Measurements from ENCODE around the gene BST2. TPM values are rescaled to one million over a fixed set of nuclear protein-coding genes. Genes with fewer than 3 reads are reported as not detected.
A peak's percentile ranks its signal among the peaks of the same experiment; 100 is the strongest.

Gene BST2
- total RNA-seq, 4 donors from 2014 or later, result 4.1 to 66.8 (median 31.0) TPM

DNA sequence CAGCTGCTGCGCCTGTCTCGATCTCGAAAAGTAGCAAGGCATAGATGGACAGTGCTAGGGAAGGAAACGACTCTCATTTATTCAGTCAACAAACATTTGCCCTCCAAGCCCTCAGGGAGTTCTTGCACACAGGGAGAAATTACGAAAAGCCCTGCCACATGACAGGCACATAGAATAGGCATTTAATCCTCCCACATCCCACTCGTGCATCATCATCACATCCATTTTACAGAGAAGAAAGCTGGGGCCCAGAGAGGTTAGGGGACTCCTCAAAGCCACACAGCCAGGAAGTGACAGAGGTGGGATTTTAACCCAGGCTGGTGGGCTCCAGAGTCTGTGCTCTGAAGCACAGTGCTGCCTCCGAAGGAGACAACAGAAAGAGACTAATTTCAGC is 31.4 kb upstream of the BST2 start:
- Histone ChIP-seq H3K4me1 (no peaks in the 10 kb centered on the region), H3K27ac (no peak overlapping the region), H3K36me3 (no peaks in the 10 kb centered on the region), H3K9me3 (no peaks in the 10 kb centered on the region), H3K4me3 (no peak overlapping the region), H3K27me3 (no peaks in the 10 kb centered on the region)
- intact Hi-C loops (cut with DNase I), result no loop called here
- no peak for DNase-seq
- WGBS, 2 donors, result 68 to 72% methylated on average over 4 to 7 of the region's 7 CpGs
- TF ChIP-seq POLR2A (IDR thresholded peaks at IDR 0.05), result no peak
- TF ChIP-seq, protein P1, sequence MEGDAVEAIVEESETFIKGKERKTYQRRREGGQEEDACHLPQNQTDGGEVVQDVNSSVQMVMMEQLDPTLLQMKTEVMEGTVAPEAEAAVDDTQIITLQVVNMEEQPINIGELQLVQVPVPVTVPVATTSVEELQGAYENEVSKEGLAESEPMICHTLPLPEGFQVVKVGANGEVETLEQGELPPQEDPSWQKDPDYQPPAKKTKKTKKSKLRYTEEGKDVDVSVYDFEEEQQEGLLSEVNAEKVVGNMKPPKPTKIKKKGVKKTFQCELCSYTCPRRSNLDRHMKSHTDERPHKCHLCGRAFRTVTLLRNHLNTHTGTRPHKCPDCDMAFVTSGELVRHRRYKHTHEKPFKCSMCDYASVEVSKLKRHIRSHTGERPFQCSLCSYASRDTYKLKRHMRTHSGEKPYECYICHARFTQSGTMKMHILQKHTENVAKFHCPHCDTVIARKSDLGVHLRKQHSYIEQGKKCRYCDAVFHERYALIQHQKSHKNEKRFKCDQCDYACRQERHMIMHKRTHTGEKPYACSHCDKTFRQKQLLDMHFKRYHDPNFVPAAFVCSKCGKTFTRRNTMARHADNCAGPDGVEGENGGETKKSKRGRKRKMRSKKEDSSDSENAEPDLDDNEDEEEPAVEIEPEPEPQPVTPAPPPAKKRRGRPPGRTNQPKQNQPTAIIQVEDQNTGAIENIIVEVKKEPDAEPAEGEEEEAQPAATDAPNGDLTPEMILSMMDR (IDR thresholded peaks at IDR 0.05), result no peak

DNA sequence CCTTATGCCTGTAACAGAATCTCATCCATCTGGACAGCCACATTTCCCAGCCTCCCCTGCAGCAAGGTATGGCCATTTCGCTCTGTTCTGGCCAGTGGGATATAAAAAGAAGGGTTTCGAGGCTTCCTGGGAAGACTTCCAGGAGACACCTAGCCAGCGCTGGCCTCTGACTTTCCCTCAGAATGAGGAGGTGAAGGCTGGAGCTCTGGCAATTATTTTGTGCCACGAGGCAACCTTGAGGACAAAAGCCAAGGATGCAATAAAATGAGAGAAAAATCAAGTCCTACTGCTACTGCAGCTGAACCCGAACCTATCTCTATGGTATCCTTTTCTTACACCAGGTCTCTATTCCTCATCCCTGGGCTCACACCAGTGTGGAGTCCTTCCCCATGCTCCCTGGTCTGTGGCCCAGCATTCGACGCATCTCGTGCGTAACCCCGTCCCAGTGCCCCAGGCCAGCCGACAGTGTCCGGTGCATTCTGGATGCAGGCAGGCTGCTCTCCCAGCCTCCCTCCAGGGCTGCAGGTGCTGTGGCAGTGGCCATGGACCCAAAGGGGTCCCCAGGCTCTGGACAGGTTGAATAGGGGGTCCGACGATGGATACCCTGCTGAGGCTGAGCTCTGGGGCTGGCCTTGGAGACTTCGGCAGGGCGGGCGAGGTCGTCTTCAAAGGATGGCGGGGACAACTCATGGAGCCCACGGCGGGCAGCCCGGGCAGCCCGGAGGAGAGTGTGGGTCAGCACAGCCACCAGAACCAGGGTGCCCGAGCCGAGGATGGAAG is 30.9 kb upstream of the BST2 start:
- 90 to 95% methylated on average over 16 to 20 of the region's 25 CpGs for WGBS, 2 donors
- H3K27ac ChIP-seq, result no peak overlapping the region
- no peaks in the 10 kb centered on the region for H3K36me3 ChIP-seq
- no peak overlapping the region for H3K4me3 ChIP-seq
- no peaks in the 10 kb centered on the region for H3K9me3 ChIP-seq
- intact Hi-C loops (cut with DNase I), result no loop called here
- TF ChIP-seq POLR2A (IDR thresholded peaks at IDR 0.05), result no peak
- TF ChIP-seq, protein P1 (IDR thresholded peaks at IDR 0.05), result no peak
- H3K27me3 ChIP-seq, result no peaks in the 10 kb centered on the region
- DNase-seq, result no peak
- H3K4me1 ChIP-seq, result no peaks in the 10 kb centered on the region

DNA sequence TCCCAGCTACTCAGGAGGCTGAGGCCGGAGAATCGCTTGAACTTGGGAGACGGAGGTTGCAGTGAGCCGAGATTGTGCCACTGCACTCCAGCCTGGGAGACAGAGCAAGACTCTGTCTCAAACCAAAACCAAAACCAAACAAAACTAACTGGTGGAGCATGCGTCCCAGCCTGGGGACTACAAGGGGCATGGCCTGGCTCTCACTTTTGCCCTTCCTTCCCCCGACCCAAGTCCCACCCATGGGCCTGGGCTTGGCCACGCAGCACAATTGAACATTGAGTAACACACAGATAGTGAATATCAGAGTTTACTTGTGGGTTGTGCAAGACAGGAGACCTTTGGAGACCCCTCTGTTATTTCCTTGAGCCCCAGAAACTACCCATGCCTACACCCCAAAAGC is 29.8 kb upstream of the BST2 start:
- WGBS, 2 donors, result 78 to 83% methylated on average over 5 to 6 of the region's 7 CpGs
- intact Hi-C loops (cut with DNase I), result no loop called here
- Histone ChIP-seq H3K27ac (no peak overlapping the region), H3K36me3 (no peaks in the 10 kb centered on the region), H3K9me3 (no peaks in the 10 kb centered on the region), H3K27me3 (no peaks in the 10 kb centered on the region), H3K4me1 (peaks cover 0 to 2% (median 0%) of the 10 kb centered on the region in 3 donors), H3K4me3 (no peak overlapping the region)
- no peak for TF ChIP-seq POLR2A (IDR thresholded peaks at IDR 0.05)
- TF ChIP-seq, protein P1 (IDR thresholded peaks at IDR 0.05), result no peak
- DNase-seq, result no peak

DNA sequence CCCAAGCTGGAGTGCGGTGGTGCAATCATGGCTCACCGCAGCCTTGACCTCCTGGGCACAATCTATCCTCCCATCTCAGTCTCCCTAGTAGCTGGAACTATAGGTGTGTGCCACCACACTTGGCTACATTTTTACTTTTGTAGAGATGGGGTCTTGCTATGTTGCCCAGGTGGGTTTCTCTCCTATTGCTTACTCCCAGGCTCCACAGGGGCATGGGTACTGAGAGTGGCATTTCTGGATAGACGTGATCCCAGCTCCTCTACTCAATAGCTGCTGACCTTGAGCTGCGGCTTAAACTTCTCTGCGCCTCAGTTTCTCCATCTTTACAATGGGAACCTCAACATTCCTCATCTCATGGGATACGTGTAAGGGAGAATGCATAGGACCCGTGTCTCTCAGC is 26.0 kb upstream of the BST2 start:
- DNase-seq, result no peak
- H3K9me3 ChIP-seq, result no peaks in the 10 kb centered on the region
- TF ChIP-seq POLR2A (IDR thresholded peaks at IDR 0.05), result no peak
- TF ChIP-seq, protein P1 (IDR thresholded peaks at IDR 0.05), result no peak
- no peaks in the 10 kb centered on the region for H3K36me3 ChIP-seq
- no peaks in the 10 kb centered on the region for H3K27me3 ChIP-seq
- no peak overlapping the region for H3K4me3 ChIP-seq
- no peak overlapping the region for H3K27ac ChIP-seq
- WGBS, 2 donors, result 88 to 91% methylated on average over 2 to 7 of the region's 7 CpGs
- H3K4me1 ChIP-seq, result peaks cover 0 to 16% (median 9%) of the 10 kb centered on the region in 3 donors
- intact Hi-C loops (cut with DNase I), result no loop called here

DNA sequence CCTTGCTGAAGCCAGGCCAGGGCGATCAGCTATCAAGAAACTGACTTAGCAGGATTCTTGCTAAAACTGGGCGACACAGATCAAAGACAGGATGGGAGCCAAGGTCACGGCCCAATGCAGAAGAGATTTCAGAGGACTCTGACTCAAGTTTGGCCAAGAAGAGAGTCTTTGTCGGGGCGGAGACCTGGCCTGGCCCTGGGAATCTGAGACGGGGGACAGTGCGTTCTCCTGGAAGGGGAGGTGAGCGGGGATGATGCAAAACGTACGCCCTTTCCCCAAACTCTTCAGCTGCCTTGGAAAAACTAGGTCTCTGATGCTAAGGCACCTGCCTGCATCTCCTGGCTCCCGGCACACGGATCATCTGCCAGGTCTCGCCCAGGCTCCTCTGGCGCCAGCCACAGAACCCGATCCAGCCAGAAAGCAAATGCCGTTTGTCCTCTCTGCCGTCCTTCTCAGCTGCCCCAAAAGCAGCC is 24.2 kb upstream of the BST2 start:
- Histone ChIP-seq H3K4me3 (no peak overlapping the region), H3K9me3 (no peaks in the 10 kb centered on the region), H3K27ac (peak overlapping the region in 2 of 4 donors; percentile 30 to 51), H3K4me1 (peaks cover 1 to 21% (median 9%) of the 10 kb centered on the region in 3 donors), H3K27me3 (no peaks in the 10 kb centered on the region), H3K36me3 (no peaks in the 10 kb centered on the region)
- intact Hi-C loops (cut with DNase I), result no loop called here
- WGBS, 2 donors, result 42 to 45% methylated on average over 17 of the region's 17 CpGs
- DNase-seq, result no peak
- no peak for TF ChIP-seq POLR2A (IDR thresholded peaks at IDR 0.05)
- TF ChIP-seq, protein P1 (IDR thresholded peaks at IDR 0.05), result no peak
